Stimulated activated CD8-positive, alpha-beta memory T cell treated with anti-CD3 and anti-CD28 coated beads, Interleukin-12 subunit alpha, Interleukin-12 subunit beta, amount 100 ng/mL, for 4 hours (primary cell): Measurements from ENCODE around the gene MAT2A.
"Not testable (repeated sequence)": the region's sequence is repeated elsewhere in the genome, so short reads cannot be mapped to it uniquely, and the experiment has no call there.

Experiments
- DNase-seq: peaks from one replicate; pipeline ENCODE4 v3.0.0-alpha.2; 2020; ENCODE audit warnings: low read depth

The MAT2A gene

DNA sequence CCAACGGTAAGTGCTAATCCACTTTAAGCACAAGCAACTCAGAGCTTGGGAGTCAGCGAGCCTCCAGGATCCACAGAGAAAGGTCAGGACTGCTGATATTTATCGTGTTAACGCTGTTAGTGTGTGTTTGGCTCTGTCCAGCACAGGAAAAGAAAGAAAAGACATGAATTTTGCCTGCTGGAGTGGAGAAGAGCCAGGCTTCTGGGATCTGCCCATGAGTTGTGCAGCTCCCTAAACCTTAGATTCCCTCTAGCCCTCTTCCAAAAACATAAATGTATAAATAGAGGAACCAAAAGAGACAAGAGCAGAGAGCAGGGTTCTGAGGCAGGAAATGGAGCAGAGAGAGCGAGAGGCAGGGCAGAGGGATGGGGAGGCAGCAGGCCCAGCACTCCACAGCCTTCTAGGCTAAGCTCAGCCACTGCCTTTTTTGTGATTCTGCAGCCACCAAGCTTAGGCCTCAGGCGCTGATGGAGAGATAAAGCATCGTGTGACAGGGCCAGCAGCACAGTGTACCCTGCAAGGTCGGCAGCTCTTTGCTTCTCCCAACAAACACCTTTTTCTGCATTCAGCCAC, 14.5 kb upstream of the MAT2A start:
- DNase-seq: no peak

- no peak for DNase-seq
Observed at GRCh38 chr2:85525029-85525428, 13.9 kb upstream of the MAT2A start.

DNA sequence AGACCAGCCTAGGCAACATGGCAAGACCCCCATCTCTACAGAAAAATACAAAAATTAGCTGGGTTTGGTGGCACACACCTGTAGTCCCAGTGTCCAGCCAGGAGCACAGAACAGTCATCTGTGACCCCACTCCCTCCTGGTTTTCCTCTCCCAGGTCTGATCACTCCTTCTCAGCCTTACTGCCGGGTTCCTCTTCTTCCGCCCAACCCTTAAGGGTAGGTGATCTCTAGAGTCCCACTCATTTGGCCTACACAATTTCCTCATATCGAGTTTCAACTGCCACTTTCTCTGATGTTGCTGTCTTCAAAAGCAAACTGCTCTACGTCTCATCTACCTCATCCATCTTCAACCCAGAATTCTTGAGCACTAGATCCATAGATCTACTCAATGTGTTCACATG, 13.4 kb upstream of the MAT2A start:
- DNase-seq: no peak

DNA sequence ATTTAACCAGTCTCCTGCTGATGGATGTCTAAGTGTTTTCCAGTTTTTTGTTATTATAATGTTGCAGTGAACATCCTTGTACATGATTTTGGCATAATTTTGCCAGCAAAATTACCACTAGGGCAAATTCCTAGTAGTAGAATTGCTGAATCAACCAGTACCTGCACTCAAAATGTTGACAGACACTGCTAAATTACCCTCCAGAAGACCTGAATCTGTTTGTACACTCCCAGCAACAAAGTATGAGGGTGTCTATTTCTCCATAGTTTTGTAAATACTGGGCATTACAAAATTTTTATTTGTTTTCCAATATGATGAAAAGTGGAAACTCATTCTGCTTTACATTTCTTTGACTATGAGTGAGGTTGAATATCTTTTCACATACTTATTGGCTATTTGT, 11.2 kb upstream of the MAT2A start:
- DNase-seq: no peak

DNA sequence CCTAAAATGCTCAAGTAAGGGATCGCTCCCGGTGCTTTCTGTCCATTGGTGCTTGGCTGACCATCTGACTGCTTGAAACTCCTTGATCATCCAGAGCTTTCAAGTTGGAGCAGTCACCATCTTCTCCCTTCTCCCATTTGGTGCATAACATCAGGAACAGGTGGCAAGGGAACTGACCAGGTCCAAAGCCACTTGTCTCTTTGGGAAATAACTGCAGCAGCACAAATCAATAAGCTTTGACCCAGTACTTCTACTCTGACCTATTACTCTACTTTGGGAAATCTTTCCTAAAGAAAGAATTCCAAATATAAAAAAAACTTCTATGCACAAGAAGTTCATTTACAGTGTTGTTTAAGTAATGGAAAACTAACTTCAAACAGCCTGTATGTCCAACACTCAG, 10.6 kb upstream of the MAT2A start:
- DNase-seq: no peak

- DNase-seq: no peak
Observed at GRCh38 chr2:85529809-85530208, 9.2 kb upstream of the MAT2A start.

GRCh38 chr2:85531589-85531988, 7.4 kb upstream of the MAT2A start:
- no peak for DNase-seq

DNA sequence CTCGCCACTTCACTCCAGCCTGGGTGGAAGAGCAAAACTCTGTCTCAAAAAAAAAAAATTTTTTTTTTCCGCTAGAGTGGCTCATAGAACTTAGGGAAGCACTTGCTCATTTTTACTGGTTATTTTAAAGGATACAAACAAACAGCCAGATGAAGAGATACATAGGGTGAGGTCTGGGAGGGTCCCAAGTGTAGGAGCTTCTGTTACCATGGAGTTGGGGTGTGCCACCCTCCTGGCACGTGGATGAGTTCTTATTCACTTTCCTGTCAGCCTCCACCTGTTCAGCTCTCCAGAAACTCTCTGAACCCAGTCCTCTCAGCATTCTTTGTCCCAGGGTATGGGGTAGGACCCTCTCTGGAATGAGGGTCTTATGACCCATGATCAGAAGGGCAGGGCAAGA, 4.9 kb upstream of the MAT2A start:
- no peak for DNase-seq

DNA sequence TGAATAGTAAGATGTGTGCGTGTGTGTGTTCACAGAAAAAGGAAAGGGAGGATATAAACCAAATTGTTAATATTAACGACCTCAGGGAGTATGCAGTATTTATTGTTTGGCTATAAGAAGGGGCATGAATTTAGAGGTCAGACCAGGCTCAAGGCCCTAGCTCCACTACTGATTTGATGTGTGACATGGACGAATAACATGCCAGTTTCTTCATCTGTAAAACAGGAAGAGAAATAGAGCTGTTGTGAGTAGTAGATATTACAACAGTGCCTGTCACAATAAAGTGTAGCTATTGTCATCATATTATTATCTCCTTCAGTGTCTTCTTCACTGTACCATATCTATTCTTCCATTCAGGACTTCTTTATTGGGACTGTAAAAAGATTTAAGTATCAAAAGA, 4.1 kb upstream of the MAT2A start:
- DNase-seq: no peak

DNA sequence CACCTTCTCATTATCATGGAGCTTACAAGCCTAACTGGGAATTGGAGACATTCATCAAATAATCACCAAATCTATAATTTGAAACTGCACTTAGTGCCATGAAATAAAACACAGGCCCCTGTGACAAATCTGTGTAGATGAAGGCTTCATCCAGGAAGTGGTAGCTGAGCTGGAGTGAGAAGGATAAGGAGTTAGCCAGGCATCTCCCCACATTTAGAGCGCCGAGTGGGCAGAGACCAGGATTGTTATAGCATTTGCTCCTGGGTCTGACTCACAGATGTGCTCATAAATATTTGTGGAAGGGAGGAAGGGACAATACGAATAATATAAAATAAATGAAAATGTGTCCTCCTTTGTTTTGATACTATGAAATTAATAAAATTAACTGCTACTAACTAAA, 2.5 kb upstream of the MAT2A start:
- DNase-seq: no peak

GRCh38 chr2:85537600-85538506, 1.1 kb upstream of the MAT2A start:
- peak; percentile 10 for DNase-seq

DNA sequence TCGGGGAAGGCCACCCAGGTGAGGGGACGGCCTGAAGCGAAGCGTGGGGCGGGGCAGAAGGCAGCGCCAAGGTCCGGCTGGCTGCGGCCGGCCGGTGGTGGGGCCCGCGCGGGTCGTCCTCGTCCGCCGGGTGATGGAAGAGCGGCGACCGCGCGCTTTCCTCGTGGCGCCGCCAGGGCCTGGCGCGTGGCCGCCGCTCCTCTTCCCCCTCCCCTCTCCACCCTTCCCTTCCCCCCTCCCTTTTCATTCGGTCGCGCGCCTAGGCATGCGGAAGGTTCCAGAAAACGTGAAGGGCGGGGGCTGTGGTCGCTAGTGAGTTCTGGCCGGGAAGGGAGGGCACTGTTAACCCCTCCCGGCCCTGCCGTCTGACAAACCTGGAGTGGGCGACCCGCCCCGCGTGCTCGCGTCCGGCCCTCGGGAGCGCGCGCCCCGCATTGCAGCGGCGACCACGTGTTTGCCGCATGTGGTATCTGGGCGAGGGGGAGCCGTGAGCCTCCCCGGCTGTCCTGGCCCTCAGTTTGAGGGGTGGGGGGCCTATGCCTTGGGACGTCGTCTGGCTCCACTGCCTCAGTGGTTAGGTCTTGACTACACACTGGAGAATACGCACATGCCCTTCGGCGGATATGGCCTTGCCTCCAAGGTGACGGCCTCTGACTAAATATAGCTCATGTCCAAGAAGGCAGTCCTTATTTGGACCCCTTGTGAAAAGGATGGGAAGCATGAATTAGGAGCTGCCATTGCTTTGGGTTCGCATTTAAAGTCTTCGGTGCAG, 579 bp downstream of the MAT2A start:
- DNase-seq: peak; percentile 76

GRCh38 chr2:85540133-85540648, 1.2 kb downstream of the MAT2A start:
- DNase-seq: no peak

DNA sequence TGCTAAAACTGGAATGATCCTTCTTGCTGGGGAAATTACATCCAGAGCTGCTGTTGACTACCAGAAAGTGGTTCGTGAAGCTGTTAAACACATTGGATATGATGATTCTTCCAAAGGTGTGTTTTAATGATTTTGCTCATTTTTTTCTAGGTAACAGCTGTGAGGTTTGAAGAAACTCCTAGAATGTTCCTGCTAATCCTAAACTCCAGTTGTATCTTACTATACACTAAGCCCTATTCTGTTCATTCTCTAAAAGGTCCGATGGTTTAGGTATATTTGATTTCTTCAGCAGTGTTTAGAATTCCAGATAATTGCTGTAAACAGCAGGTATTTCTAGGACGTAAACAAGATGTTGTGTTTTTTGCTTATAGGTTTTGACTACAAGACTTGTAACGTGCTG, 2.3 kb downstream of the MAT2A start:
- DNase-seq: no peak

DNA sequence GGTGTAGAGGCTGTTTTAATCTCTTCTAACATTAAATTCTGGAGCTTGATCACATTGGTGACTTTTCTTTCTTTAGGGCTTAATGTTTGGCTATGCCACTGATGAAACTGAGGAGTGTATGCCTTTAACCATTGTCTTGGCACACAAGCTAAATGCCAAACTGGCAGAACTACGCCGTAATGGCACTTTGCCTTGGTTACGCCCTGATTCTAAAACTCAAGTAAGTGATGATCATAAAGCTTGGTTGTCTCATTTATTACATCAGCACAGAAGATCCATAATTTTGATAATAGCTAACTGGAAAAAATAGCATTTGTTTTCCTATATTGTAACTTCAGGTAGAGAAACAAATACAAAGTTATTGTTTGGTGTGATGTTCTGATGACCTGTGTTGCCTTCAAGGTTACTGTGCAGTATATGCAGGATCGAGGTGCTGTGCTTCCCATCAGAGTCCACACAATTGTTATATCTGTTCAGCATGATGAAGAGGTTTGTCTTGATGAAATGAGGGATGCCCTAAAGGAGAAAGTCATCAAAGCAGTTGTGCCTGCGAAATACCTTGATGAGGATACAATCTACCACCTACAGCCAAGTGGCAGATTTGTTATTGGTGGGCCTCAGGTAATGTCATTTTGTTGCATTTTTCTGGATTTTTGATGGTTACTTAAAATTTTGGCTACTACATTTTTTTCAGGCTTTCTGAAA, 2.9 kb downstream of the MAT2A start:
- DNase-seq: no peak

DNA sequence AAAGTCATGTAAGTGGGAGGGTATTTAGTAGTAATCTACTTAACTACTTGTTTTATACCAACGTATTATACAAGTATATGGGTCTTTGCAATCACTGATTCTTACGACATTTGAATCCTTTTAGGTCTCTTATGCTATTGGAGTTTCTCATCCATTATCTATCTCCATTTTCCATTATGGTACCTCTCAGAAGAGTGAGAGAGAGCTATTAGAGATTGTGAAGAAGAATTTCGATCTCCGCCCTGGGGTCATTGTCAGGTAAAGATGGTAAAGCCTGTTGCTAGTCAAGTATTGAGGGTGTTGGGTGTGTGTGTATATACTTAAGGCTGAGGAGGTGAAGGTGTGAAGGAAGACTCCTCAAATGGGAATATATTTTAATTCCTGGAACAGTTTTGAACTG, 3.8 kb downstream of the MAT2A start:
- DNase-seq: no peak

- not testable (repeated sequence) for DNase-seq
Observed at GRCh38 chr2:85544254-85544691, 5.3 kb downstream of the MAT2A start.

GRCh38 chr2:85544915-85545779, 6.2 kb downstream of the MAT2A start:
- DNase-seq: not testable (repeated sequence)

DNA sequence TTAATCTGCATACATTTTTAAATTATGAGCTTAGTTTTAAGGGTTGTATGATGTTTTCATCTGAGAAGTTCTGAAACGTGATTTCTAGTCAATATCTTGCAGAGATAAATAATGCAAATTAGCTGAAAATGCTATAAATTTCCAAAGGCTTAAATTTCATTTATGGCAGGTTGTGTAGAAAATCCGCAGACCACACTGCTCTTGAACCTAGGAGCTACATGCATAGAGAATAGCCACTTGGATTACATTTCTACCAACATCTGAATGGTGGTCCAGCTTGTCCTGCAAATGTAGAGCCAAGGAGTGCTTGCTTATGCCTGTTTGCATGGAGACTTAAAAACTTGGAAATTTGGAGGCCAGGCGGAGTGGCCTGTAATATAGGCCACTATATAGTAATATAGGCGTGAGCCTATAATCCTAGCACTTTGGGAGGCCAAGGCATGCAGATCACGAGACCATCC, 6.8 kb downstream of the MAT2A start:
- DNase-seq: no peak

- no peak for DNase-seq
Observed at GRCh38 chr2:85547089-85547858, 8.3 kb downstream of the MAT2A start.
